Activated naive CD4-positive, alpha-beta T cell treated with anti-CD3 and anti-CD28 coated beads for 36 hours (primary cell): ENCODE data around the gene CEP170B. TPM values are rescaled to one million over a fixed set of nuclear protein-coding genes. Genes with fewer than 3 reads are reported as not detected.
"Not testable (repeated sequence)": the region's sequence is repeated elsewhere in the genome, so short reads cannot be mapped to it uniquely, and the experiment has no call there.

ENCODE experiments used
- CTCF ChIA-PET: fragments of 350-600 bp; sonication (Branson Sonifier 250); formaldehyde crosslinking; loops from one replicate; lab custom pipeline; 2021; ENCODE audit warnings: antibody characterized with exemption; lab: Charles Lee
- DNase-seq: peaks from one replicate; pipeline ENCODE4 v3.0.0-alpha.2; 2020
- H3K27ac Mint-ChIP-seq: one replicate; pipeline ENCODE4 v1.8.0; 2021; ENCODE audit warnings: mild to moderate bottlenecking, mixed read lengths
- H3K27me3 Mint-ChIP-seq: one replicate; pipeline ENCODE4 v1.8.0; 2021; ENCODE audit warnings: low read depth, mixed read lengths
- H3K36me3 Mint-ChIP-seq: one replicate; pipeline ENCODE4 v1.8.0; 2021; ENCODE audit warnings: low read depth, mixed read lengths
- H3K4me1 Mint-ChIP-seq: one replicate; pipeline ENCODE4 v1.8.0; 2021; ENCODE audit warnings: low read depth, mixed read lengths
- H3K4me3 Mint-ChIP-seq: one replicate; pipeline ENCODE4 v1.8.0; 2021; ENCODE audit warnings: mild to moderate bottlenecking, moderate library complexity, mixed read lengths
- H3K9me3 Mint-ChIP-seq: one replicate; pipeline ENCODE4 v1.8.0; 2021; ENCODE audit warnings: mixed read lengths
- intact Hi-C: fragments of 100-400 bp; cut with micrococcal nuclease; formaldehyde crosslinking; loops from one replicate; pipeline ENCODE4 v1.15.1; 2023
- total RNA-seq, 2 experiments: library from RNA; stranded (reverse); gene quantifications; one replicate each; pipeline ENCODE4 v1.2.3, GENCODE V29; 2021

CEP170B gene
- total RNA-seq, 2 experiments from 2014 or later: 3.3 TPM

- peaks cover 35% of the 10 kb centered on the region for H3K27me3 Mint-ChIP-seq
Observed at GRCh38 chr14:104845834-104846441, 19.1 kb upstream of the CEP170B start.

DNA sequence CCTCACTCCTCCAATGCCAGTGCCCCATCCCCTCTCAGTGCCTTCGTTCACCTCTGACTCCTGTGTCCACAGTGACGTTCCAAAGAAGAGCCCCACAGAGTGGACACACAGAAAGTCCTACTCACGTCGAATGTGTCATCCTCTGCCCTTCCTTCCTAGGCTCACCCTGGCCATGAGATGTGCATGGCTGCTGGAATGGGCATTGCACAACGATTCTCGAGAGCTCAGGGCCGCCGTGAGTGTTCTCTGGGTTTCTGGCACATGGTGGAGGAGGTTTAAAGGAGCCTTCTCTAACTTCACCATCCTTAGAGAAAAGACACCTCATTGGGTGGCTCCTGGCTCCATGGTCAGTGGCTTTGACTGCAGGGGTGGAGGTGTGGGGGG, 12.8 kb upstream of the CEP170B start:
- intact Hi-C loops: no loop called here
- CTCF ChIA-PET: no interaction called here
- Mint-ChIP-seq H3K27me3 (peaks cover 9% of the 10 kb centered on the region), H3K9me3 (no peaks in the 10 kb centered on the region), H3K27ac (no peak overlapping the region), H3K4me1 (no peaks in the 10 kb centered on the region), H3K36me3 (no peaks in the 10 kb centered on the region), H3K4me3 (no peak overlapping the region)
- no peak for DNase-seq

More at GRCh38 chr14:104845834-104846441, 19.1 kb upstream of the CEP170B start:
- Mint-ChIP-seq H3K4me1 (peaks cover 5% of the 10 kb centered on the region), H3K27ac (no peak overlapping the region), H3K9me3 (no peaks in the 10 kb centered on the region), H3K36me3 (no peaks in the 10 kb centered on the region), H3K4me3 (no peak overlapping the region)
- DNase-seq: no peak
- intact Hi-C loops: no loop called here
- CTCF ChIA-PET: interaction anchor here (0.6 kb wide), 2 partner anchors 698 to 844 kb away, joined by 3 read pairs; no protein-coding TSS in a partner anchor

GRCh38 chr14:104855532-104856090, 9.5 kb upstream of the CEP170B start:
- H3K27me3 Mint-ChIP-seq: peaks cover 9% of the 10 kb centered on the region
- CTCF ChIA-PET: no interaction called here
- no peaks in the 10 kb centered on the region for H3K36me3 Mint-ChIP-seq
- no peaks in the 10 kb centered on the region for H3K4me1 Mint-ChIP-seq
- no peak overlapping the region for H3K4me3 Mint-ChIP-seq
- no peak overlapping the region for H3K27ac Mint-ChIP-seq
- intact Hi-C loops: no loop called here
- H3K9me3 Mint-ChIP-seq: no peaks in the 10 kb centered on the region
- no peak for DNase-seq

GRCh38 chr14:104856157-104856868, 8.8 kb upstream of the CEP170B start:
- no peaks in the 10 kb centered on the region for H3K9me3 Mint-ChIP-seq
- CTCF ChIA-PET: no interaction called here
- no peak overlapping the region for H3K4me3 Mint-ChIP-seq
- intact Hi-C loops: no loop called here
- H3K27ac Mint-ChIP-seq: no peak overlapping the region
- no peaks in the 10 kb centered on the region for H3K36me3 Mint-ChIP-seq
- no peaks in the 10 kb centered on the region for H3K4me1 Mint-ChIP-seq
- H3K27me3 Mint-ChIP-seq: peaks cover 9% of the 10 kb centered on the region
- no peak for DNase-seq

DNA sequence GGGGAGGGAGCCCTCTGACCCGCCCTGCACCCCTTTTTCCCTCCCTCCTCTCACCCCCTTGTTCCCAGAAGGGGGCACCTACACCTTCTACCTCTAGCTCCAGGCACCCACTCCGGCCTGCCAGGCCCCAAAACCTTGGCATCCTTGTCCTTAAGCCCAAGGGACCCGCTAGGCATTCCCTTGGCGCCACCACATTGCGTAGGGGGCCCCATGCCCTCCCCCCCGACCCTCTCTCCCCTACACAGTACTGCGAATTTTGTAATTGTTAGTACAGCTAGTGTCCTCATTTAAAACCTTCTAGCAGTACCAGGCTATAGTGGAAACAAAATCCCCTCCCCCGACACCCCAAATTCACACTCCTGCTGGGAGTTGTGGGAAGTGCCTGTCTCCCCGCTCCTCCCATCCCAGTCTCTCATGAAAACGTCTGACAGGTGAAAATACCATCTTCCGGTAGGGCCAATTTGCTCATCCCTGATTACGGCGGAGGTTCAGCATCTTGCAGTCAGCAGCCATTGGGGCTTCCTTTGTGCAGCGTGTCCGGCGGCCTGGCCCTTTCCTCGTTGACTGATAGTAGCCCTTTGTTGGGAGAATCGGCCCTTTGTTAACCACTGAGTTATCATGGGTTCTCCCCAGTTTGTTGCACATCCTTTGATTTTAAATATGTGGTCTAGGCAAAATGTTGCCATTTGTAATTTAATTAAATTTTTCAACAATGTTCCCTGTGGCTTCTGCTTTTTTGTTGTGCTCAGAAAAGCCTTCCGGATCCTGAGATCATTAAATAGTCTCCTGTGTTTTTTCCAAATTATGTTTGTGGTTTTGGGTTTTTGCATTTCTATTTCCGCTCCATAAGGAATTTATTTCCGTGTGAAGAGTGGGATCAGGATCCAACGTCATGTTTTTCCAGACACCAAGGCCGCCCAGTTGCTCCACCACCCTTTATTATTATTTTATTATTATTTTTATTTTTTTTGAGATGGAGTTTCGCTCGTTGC, 7.9 kb upstream of the CEP170B start:
- no peaks in the 10 kb centered on the region for H3K4me1 Mint-ChIP-seq
- H3K36me3 Mint-ChIP-seq: no peaks in the 10 kb centered on the region
- no peak overlapping the region for H3K27ac Mint-ChIP-seq

DNA sequence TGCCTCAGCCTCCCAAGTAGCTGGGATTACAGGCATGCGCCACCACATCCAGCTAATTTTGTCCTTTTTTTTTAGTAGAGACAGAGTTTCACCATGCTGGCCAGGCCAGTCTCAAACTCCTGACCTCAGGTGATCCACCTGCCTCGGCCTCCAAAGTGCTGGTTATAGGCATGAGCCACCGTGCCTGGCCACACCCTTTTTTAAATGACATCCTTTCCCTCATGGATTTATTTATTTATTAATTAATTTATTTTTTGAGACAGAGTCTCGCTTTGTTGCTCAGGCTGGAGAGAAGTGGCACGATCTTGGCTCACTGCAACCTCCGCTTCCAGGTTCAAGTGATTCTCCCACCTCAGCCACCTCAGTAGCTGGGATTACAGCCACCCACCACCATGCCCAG, 7.1 kb upstream of the CEP170B start:
- H3K4me1 Mint-ChIP-seq, H3K27me3 Mint-ChIP-seq, H3K9me3 Mint-ChIP-seq, H3K27ac Mint-ChIP-seq, DNase-seq, H3K4me3 Mint-ChIP-seq, CTCF ChIA-PET, H3K36me3 Mint-ChIP-seq, intact Hi-C loops: not testable (repeated sequence)

More for the DNA sequence above, 7.9 kb upstream of the CEP170B start:
- CTCF ChIA-PET: no interaction called here
- H3K4me3 Mint-ChIP-seq: no peak overlapping the region
- no peaks in the 10 kb centered on the region for H3K9me3 Mint-ChIP-seq
- intact Hi-C loops: no loop called here
- peaks cover 6% of the 10 kb centered on the region for H3K27me3 Mint-ChIP-seq
- DNase-seq: no peak

DNA sequence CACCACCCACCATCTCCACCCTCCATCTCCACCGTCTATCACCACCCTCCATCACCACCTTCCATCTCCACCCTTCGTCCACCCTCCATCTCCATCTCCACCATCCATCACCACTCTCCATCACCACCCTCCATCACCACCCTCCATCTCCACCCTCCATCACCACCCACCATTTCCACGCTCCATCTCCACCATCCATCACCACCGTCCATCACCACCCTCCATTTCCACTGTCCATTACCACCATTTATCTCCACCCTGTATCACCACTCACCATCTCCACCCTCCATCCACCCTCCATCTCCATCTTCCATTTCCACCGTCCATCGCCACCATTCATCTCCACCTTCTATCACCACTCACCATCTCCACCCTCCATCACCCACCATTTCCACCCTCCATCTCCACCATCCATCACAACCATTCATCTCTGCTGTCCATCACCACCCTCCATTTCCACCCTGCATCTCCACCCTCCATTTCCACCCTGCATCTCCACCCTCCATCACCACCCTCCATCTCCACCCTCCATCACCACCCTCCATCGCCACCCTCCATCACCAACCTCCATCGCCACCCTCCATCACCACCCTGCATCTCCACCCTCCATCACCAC, 6.1 kb upstream of the CEP170B start:
- Mint-ChIP-seq H3K27ac (no peak overlapping the region), H3K4me3 (no peak overlapping the region), H3K4me1 (no peaks in the 10 kb centered on the region), H3K36me3 (no peaks in the 10 kb centered on the region), H3K9me3 (no peaks in the 10 kb centered on the region), H3K27me3 (peaks cover 8% of the 10 kb centered on the region)
- no peak for DNase-seq
- intact Hi-C loops: no loop called here
- CTCF ChIA-PET: no interaction called here

DNA sequence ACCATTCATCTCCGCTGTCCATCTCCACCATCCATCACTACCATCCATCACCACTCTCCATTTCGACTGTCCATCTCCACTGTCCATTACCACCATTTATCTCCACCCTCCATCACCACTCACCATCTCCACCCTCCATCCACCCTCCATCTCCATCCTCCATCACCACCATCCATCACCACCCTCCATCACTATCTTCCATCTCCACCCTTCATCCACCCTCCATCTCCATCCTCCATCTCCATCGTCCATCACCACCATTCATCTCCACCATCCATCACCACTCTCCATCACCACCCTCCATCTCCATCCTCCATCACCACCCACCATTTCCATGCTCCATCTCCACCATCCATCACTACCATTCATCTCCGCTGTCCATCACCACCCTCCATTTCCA, 5.2 kb upstream of the CEP170B start:
- Mint-ChIP-seq H3K4me1 (peaks cover 2% of the 10 kb centered on the region), H3K4me3 (no peak overlapping the region), H3K9me3 (no peaks in the 10 kb centered on the region), H3K36me3 (no peaks in the 10 kb centered on the region), H3K27me3 (peaks cover 11% of the 10 kb centered on the region), H3K27ac (no peak overlapping the region)
- intact Hi-C loops: no loop called here
- DNase-seq: no peak
- CTCF ChIA-PET: no interaction called here

DNA sequence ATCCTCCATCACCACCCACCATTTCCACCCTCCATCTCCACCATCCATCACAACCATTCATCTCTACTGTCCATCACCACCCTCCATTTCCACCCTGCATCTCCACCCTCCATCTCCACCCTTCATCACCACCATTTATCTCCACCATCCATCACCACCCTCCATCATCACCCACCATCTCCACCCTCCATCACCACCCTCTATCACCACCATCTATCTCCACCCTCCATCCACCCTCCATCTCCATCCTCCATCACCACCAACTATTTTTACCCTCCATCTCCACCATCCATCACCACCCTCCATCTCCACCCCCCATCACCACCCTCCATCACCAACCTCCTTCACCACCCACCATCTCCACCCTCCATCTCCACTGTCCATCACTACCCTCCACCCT, 4.7 kb upstream of the CEP170B start:
- H3K4me1 Mint-ChIP-seq: peaks cover 2% of the 10 kb centered on the region
- CTCF ChIA-PET: no interaction called here
- no peak overlapping the region for H3K27ac Mint-ChIP-seq
- H3K36me3 Mint-ChIP-seq: no peaks in the 10 kb centered on the region
- intact Hi-C loops: no loop called here
- no peaks in the 10 kb centered on the region for H3K9me3 Mint-ChIP-seq
- H3K4me3 Mint-ChIP-seq: no peak overlapping the region
- peaks cover 11% of the 10 kb centered on the region for H3K27me3 Mint-ChIP-seq
- no peak for DNase-seq

GRCh38 chr14:104863131-104863862, 1.8 kb upstream of the CEP170B start:
- CTCF ChIA-PET: no interaction called here
- intact Hi-C loops: no loop called here
- no peak for DNase-seq
- H3K27me3 Mint-ChIP-seq: peaks cover 25% of the 10 kb centered on the region
- no peaks in the 10 kb centered on the region for H3K9me3 Mint-ChIP-seq
- H3K4me1 Mint-ChIP-seq: peaks cover 2% of the 10 kb centered on the region
- H3K4me3 Mint-ChIP-seq: no peak overlapping the region
- H3K27ac Mint-ChIP-seq: no peak overlapping the region
- H3K36me3 Mint-ChIP-seq: no peaks in the 10 kb centered on the region

GRCh38 chr14:104863923-104864266, 1.2 kb upstream of the CEP170B start:
- H3K27ac Mint-ChIP-seq: no peak overlapping the region
- H3K9me3 Mint-ChIP-seq: no peaks in the 10 kb centered on the region
- no peak overlapping the region for H3K4me3 Mint-ChIP-seq
- intact Hi-C loops: no loop called here
- H3K36me3 Mint-ChIP-seq: no peaks in the 10 kb centered on the region
- peaks cover 2% of the 10 kb centered on the region for H3K4me1 Mint-ChIP-seq
- CTCF ChIA-PET: no interaction called here
- DNase-seq: no peak
- H3K27me3 Mint-ChIP-seq: peaks cover 25% of the 10 kb centered on the region
